ENCODE results near the gene CADPS. TPM values are rescaled to one million over a fixed set of nuclear protein-coding genes. Genes with fewer than 3 reads are reported as not detected.
A peak's percentile ranks its signal among the peaks of the same experiment; 100 is the strongest.

Gene CADPS
- 270 TPM for total RNA-seq

DNA sequence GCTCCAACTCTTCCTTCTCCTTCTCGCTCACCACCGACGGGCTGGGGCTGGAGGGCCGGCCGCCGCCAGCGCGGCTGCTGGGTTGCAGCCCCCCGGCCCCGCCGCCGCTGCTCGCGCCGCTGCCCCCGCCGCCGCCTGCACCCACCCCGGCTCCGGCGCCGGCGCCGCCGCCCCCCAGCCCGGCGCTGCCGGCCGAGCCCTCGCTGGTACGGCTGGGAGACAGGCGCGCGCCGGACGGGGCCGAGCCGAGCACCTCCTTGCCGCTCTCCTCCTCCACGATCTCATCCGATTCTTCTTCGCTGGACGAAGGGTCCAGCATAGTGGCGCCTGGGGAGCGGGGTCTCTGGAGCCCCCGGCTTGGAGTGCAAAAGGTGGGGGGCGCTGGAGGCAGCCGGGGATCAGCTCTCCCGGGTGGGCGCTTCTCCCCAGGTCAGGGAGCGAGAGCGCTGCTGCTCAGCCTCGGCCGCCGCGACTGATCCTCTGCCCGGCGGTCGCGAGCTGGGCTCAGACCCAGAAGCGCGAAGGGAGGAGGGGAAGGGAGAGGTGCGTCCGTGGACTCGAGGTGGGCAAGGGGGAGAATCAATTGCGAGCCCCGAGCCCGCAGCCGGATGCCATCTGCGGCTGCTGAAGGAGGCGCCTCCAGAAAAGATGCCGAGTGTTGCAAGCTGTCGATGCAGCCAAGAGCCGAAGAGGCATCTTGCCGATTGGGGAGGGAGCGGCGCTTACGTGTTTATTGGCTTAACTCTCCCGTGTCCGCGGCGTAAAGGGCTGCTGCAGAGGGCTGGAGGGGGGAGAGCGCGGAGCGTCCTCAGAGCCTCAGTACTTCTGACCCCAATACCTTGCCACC is at the start of gene CADPS:
TSS of gene CADPS (minus strand) at position 706 of the 847 bp plus-strand sequence. CDS start at position 319, 387 bp downstream.
- DNase-seq (ENCODE audit: low spot score in 2 of 2): peak; percentile 34 to 42
- no peak for FAIRE-seq

DNA sequence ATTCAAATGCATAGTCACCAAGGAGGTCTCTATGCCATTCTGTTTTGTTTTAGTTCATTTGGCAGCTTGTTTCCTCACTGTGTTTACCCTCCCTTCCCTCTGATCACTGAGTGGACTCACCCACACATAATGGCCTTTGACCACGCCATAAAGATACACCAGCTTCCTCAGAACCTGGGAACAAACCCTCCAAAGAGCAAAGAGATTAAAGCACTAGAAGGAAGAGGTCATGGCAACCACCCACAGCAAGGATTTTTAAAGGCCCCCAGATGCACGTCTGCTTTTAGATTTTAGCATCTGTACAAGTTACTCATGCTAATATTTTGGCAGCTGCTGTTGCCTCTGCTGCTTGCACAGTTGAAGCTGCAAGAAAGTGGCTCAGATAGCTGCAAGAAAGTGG is 47.9 kb upstream of the CADPS start:
- FAIRE-seq: no peak
- no peak for DNase-seq (ENCODE audit: low spot score in 2 of 2)

DNA sequence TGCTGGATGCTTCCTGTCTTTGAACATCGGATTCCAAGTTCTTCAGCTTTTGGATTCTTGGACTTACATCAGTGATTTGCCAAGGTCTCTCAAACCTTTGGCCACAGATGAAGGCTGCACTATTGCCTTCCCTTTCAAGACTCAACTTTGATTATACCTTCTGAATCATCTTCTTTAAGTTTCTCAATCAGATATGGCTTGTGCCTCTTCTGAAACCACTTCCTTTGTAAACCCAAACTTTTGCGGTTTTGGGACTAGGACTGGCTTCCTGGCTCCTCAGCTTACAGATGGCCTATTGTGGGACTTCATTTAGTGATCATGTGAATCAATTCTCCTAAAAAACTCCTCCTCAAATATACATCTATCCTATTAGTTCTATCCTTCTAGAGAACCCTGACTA is 47.1 kb upstream of the CADPS start:
- no peak for FAIRE-seq
- no peak for DNase-seq (ENCODE audit: low spot score in 2 of 2)

GRCh38 chr3:62920466-62920784 is 45.2 kb upstream of the CADPS start:
- DNase-seq (ENCODE audit: low spot score in 2 of 2): no peak
- no peak for FAIRE-seq

DNA sequence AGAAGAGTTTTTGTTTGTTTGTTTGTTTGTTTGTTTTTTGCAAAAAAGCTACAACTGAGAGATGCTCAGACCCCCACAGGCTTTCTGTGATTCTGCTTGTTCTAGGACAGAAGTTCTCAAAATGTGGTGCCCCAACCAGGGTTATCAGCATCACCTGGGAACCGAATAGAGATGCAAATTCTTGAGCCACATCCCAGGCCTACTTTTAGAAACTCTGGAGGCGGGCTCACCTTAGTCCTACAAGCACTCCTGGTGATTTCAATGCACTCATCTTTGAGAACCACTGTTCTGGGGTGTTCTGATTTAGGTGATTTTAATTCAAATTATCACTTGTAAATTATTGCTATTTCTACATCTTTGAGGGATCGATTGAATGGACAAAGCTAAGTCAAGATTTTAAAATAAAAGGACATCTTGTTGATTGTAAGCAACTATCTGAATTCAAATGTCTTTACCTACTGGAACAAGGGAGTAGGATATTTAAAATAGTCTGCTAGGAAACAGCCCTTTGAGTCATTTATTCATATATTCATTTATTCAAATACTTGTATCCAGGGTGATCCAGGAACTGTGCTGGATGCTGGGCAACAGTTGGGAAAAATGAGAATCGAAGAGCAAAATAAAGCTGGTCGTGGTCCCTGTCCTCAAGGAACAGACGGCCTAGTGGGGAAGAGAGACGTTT is 44.7 kb upstream of the CADPS start:
- no peak for FAIRE-seq
- no peak for DNase-seq (ENCODE audit: low spot score in 2 of 2)

GRCh38 chr3:62918777-62919176 is 43.6 kb upstream of the CADPS start:
- FAIRE-seq: no peak

GRCh38 chr3:62918131-62918530 is 42.9 kb upstream of the CADPS start:
- DNase-seq (ENCODE audit: low spot score in 2 of 2): no peak
- no peak for FAIRE-seq

More at GRCh38 chr3:62918777-62919176, 43.6 kb upstream of the CADPS start:
- DNase-seq (ENCODE audit: low spot score in 2 of 2): no peak

GRCh38 chr3:62911526-62911925 is 36.3 kb upstream of the CADPS start:
- DNase-seq (ENCODE audit: low spot score in 2 of 2) (no peak), FAIRE-seq (no peak)

DNA sequence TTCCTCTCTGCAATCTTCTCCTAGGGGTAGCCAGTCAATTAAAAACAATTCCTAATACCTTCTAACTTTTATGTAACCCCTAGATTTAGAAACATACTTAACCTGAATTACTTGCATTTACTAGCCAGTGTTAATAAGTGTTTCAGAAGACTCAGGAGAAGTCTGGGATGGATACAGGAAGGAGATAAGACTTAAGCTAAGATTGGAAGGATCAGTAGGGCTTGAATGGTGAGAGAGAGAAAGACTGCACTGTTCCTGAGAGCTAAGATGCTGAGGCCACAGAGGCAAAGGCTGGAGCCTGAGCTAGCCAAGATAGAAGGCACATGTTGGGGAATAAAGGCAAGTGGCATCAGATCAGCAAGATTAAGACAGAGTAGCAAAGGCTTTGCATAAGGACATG is 30.1 kb upstream of the CADPS start:
- FAIRE-seq (no peak), DNase-seq (ENCODE audit: low spot score in 2 of 2) (no peak)

DNA sequence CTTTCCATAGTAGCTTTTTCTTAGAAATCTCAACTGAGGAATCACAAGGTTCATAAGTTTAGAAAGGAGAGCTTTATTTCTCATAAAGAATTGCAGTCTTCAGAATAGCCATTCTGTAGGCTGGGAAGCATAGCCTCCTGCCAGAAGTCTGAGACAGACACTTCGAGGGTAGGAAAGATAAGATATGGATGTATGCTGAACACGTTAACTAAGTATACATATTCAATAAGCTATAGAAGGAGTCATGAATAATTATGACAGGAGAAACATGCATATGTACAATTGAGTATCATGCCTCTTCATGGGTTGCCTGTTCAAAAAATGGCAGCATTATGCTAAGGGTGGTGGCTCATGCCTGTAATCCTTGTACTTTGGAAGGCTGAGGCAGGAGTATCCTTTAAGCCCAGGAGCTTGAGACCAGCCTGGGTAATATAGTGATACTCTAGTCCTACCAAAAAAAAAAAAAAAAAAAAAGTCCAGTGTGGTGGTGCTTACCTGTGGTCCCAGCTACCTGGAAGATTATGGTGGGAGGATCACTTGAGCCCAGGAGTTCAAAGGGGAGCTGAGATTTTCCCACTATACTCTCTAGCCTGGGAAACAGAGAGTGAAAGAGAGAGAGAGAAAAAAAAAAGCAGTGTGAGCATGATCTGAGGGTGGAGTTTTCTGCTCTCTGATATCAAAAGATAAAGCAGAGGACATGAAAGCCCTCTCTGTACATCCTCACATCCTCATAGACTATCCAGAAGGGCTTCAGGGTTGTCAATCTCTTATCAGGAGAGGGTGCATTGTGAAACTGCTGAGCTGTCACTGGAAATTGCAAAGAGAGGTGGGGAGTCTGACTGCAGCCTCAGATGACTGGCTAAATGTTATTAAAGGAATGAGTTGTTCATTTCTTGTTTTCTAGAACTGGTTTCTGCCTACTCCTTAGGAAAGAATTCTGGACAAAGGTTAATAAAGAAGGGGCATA is 23.6 kb upstream of the CADPS start:
- DNase-seq (ENCODE audit: low spot score in 2 of 2): no peak

GRCh38 chr3:62895901-62896300 is 20.7 kb upstream of the CADPS start:
- FAIRE-seq (no peak), DNase-seq (ENCODE audit: low spot score in 2 of 2) (no peak)

More for the DNA sequence above, 23.6 kb upstream of the CADPS start:
- no peak for FAIRE-seq

DNA sequence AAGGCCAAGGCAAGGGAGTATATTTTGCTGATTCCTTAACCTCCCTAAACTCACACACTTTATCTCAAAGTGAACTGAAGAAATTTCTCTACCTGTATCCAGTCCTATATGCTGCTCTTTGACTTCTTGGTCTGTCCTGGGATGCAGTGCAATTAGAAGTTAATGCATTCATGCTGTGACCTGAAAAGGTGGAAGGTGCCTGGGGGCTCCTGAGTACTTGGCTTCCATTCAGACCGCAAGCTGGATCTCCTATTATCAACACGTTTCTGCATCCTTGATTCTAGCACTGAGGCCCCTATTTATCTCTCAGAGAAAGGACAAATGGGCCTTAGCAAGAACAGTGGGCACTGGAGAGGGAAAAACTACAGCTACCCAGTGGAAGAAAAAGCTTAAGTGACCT is 17.7 kb upstream of the CADPS start:
- FAIRE-seq: no peak
- no peak for DNase-seq (ENCODE audit: low spot score in 2 of 2)

- no peak for DNase-seq (ENCODE audit: low spot score in 2 of 2)
- FAIRE-seq: no peak
These were observed 16.8 kb upstream of the CADPS start for GRCh38 chr3:62892045-62892444.

GRCh38 chr3:62888778-62889177 is 13.6 kb upstream of the CADPS start:
- FAIRE-seq: no peak
- no peak for DNase-seq (ENCODE audit: low spot score in 2 of 2)

GRCh38 chr3:62888180-62888579 is 13.0 kb upstream of the CADPS start:
- FAIRE-seq: no peak

GRCh38 chr3:62885136-62885535 is 9.9 kb upstream of the CADPS start:
- no peak for FAIRE-seq
- DNase-seq (ENCODE audit: low spot score in 2 of 2): no peak

More at GRCh38 chr3:62888180-62888579, 13.0 kb upstream of the CADPS start:
- DNase-seq (ENCODE audit: low spot score in 2 of 2): no peak

DNA sequence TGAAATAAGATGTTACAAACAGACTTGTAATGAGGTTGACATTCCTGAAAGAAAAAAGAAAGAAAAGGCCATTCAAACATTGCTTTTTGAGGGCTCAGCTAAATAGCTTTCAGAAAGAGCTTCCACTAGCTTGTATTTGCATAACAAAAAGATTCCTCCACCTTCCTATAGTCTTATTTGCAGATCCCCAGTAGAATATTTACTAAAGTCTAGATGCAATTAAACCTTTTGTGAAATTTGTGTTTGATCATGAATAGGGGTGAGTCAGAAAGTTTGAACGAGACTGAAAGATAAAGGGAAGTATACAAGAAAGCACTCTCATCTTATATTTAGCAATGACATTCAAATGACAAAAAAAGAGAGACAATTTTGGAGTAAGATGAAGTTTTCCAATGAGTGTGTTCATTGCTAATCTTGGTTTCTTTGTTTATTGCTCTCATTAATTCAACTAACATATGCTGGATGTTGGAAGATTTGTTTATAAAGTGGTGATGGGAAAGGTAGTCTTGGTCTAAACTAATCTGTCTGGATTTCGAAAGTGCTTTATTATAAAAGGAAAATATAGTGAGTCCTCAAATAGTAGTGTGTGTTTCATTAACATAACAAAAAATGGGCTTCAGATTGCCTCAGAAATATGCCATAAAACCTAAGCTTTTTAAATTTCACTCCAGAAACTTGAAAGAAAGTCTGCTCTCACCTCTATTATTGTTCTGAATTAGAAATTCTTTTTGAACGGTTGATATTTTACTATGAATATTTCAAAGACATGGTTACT is 9.1 kb upstream of the CADPS start:
- FAIRE-seq (no peak), DNase-seq (ENCODE audit: low spot score in 2 of 2) (no peak)

GRCh38 chr3:62882676-62883200 is 7.5 kb upstream of the CADPS start:
- DNase-seq (ENCODE audit: low spot score in 2 of 2): no peak
- FAIRE-seq: no peak

- FAIRE-seq (no peak), DNase-seq (ENCODE audit: low spot score in 2 of 2) (peak in 1 of 2 donors; percentile 3)
These were observed 848 bp upstream of the CADPS start for GRCh38 chr3:62876064-62876463.

DNA sequence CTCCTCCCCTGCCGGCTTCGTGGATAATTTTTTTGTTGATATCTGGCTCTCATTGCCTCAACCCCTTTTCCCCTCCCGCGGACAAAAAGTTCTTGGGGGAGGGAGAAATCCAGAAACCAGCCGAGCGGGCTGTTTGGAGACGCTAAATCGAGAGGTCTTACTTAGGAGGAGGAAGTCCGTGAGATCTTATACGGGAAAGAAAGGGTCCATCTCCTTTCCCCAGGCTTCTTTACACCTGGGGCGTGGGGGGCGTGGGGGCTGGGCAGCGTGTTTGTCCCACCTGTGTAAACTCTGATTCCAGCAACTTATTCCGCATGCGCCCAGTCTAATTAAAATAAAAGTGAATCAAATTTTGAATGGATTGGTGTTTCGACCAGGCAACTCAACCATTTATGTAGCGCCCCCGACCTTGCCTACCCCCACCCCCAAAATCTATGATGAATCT is 364 bp upstream of the CADPS start:
- no peak for FAIRE-seq

More for the DNA sequence above, 364 bp upstream of the CADPS start:
- DNase-seq (ENCODE audit: low spot score in 2 of 2): no peak
